Measurements from ENCODE around the gene DDX10. TPM values are rescaled to one million over a fixed set of nuclear protein-coding genes. Genes with fewer than 3 reads are reported as not detected.
A peak's percentile ranks its signal among the peaks of the same experiment; 100 is the strongest.

The DDX10 gene
- total and polyA plus RNA-seq, 9 of the 15 experiments (the other 6 are each of a cell fraction or from before 2014, with no cell fraction given) = 33.9 to 94.6 (median 50.7) TPM

DNA sequence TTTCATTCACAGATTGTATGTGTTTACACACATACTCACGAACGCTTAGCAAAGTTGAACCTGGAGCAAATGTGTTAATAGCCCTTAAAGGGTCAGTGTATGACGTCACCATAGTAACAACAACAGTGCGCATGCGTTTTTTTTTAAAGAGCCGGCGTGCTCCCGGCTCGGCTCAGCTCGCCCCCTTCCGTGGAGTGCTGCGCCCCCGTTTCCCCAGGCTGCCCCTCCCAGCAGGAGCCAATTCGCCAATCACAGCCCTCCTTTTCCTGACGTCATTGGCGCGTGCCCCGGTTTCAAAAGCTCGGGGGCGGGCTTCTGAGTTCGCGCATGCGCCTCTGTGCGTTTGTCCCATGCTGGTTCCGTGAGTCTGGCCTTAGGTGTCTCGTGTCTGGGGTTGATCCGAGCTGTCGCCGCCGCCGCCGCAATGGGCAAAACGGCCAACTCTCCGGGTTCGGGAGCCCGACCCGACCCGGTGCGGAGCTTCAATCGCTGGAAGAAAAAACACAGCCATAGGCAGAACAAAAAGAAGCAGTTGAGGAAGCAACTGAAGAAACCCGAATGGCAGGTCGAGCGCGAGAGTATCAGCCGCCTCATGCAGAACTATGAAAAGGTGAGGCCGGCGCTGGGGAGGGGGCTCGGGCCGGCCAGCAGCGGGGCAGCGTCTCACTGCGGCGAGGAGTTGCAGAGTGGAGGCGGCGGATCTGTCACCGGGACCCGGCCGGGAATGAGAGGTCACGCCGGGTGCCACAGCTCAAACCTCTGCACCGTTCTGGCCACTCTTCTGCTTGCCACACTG, at the start of gene DDX10 (continued):
- TF ChIP-seq RAD51 (IDR thresholded peaks at IDR 0.05; ENCODE audit: borderline replicate concordance, low read depth) (peak; percentile 36; the same call in 1 of the 2 replicates), MEIS2 (IDR thresholded peaks at IDR 0.05; ENCODE audit: partially characterized antibody) (peak; percentile 79), NR2C1 (IDR thresholded peaks at IDR 0.05) (peak; percentile 89), NR2C1 (tag; IDR thresholded peaks at IDR 0.05) (peak; percentile 92), SAP30 (IDR thresholded peaks at IDR 0.05; ENCODE audit: borderline replicate concordance, insufficient read depth, low read depth, low read length, poor library complexity, severe bottlenecking) (peak; percentile 89), MAZ (CRISPR knock-in tag; conservative IDR thresholded peaks at IDR 0.05 in 1 of 2, IDR thresholded peaks at IDR 0.05 in 1 of 2) (peak; percentile 68 to 96; a peak in 3 of 4 replicates), ATF7 (IDR thresholded peaks at IDR 0.05) (peak; percentile 100), JUN (IDR thresholded peaks at IDR 0.05; ENCODE audit: borderline replicate concordance, low read depth, low read length) (peak; percentile 99), JUN (CRISPR knock-in tag; IDR thresholded peaks at IDR 0.05; ENCODE audit: borderline replicate concordance) (peak; percentile 94; the same call in 1 of the 2 replicates), FOXA3 (CRISPR knock-in tag; conservative IDR thresholded peaks at IDR 0.05 in 1 of 2, IDR thresholded peaks at IDR 0.05 in 1 of 2) (peak in 1 of 2 experiments; percentile 33; a peak in 1 of 4 replicates), KHSRP (IDR thresholded peaks at IDR 0.05) (peak; percentile 71; the same call in 1 of the 2 replicates), EP400 (IDR thresholded peaks at IDR 0.05) (peak; percentile 93), NFIX (CRISPR knock-in tag; IDR thresholded peaks at IDR 0.05; ENCODE audit: low read depth) (peak; percentile 42), IRF2 (CRISPR knock-in tag; IDR thresholded peaks at IDR 0.05) (no peak), GABPA (tag; conservative IDR thresholded peaks at IDR 0.05; ENCODE audit: low read depth) (peak; percentile 87), TBP (optimal IDR thresholded peaks at IDR 0.05; ENCODE audit: low read depth, low read length) (peak; percentile 66), NRF1 (conservative IDR thresholded peaks at IDR 0.05 in 1 of 2, IDR thresholded peaks at IDR 0.05 in 1 of 2) (peak; percentile 97), TBL1XR1 (IDR thresholded peaks at IDR 0.05; ENCODE audit: low read length in 2 of 2) (peak in 1 of 2 experiments; percentile 61; a peak in 1 of 4 replicates), ZBTB7A (IDR thresholded peaks at IDR 0.05; ENCODE audit: borderline replicate concordance, control insufficient read depth, low read depth, low read length) (peak; percentile 74; the same call in 1 of the 2 replicates), ZBTB12 (CRISPR knock-in tag; IDR thresholded peaks at IDR 0.05) (peak; percentile 91), SRF (CRISPR knock-in tag; IDR thresholded peaks at IDR 0.05) (peak in 1 of 2 experiments; percentile 21; a peak in 1 of 4 replicates)
